ENCODE results near the gene CCSAP. TPM values are rescaled to one million over a fixed set of nuclear protein-coding genes. Genes with fewer than 3 reads are reported as not detected.

Gene CCSAP
- total RNA-seq, 1 donor from 2014 or later, result 6.4 TPM

DNA sequence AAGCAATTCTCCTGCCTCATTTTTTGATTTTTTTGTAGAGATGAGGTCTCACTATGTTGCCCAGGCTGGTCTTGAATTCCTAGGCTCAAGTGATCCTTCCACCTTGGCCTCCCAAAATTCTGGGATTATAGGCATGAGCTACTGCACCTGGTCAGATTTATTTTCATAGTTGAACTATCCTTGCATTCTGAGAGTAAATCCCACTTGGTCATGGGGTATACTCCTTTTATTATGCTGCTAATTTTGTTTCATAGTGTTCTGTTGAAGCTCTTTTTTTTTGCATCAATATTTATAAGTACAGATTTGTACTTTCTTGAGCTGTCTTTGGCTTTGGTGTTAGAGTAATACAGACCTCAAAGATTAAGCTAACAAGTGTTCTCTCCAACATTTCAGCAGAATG lies 12.8 kb upstream of the CCSAP start:
- ChIA-PET POLR2A (interaction anchor here (0.6 kb wide), 1 partner anchor 70 kb away, joined by 6 read pairs; no protein-coding TSS in a partner anchor), CTCF (no interaction called here)
- no peak overlapping the region for H3K4me3 Mint-ChIP-seq
- no peak for DNase-seq
- no peaks in the 10 kb centered on the region for H3K36me3 Mint-ChIP-seq (ENCODE audit: low read depth)
- H3K27me3 Mint-ChIP-seq, result peaks cover 55% of the 10 kb centered on the region
- no peak overlapping the region for H3K27ac Mint-ChIP-seq
- H3K4me1 Mint-ChIP-seq, result no peaks in the 10 kb centered on the region
- TF ChIP-seq, protein P1, sequence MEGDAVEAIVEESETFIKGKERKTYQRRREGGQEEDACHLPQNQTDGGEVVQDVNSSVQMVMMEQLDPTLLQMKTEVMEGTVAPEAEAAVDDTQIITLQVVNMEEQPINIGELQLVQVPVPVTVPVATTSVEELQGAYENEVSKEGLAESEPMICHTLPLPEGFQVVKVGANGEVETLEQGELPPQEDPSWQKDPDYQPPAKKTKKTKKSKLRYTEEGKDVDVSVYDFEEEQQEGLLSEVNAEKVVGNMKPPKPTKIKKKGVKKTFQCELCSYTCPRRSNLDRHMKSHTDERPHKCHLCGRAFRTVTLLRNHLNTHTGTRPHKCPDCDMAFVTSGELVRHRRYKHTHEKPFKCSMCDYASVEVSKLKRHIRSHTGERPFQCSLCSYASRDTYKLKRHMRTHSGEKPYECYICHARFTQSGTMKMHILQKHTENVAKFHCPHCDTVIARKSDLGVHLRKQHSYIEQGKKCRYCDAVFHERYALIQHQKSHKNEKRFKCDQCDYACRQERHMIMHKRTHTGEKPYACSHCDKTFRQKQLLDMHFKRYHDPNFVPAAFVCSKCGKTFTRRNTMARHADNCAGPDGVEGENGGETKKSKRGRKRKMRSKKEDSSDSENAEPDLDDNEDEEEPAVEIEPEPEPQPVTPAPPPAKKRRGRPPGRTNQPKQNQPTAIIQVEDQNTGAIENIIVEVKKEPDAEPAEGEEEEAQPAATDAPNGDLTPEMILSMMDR (IDR thresholded peaks at IDR 0.05), result no peak
- H3K9me3 Mint-ChIP-seq, result peaks cover 10% of the 10 kb centered on the region
- intact Hi-C loops (cut with micrococcal nuclease), result no loop called here
- ATAC-seq (ENCODE audit: low read depth), result no peak

DNA sequence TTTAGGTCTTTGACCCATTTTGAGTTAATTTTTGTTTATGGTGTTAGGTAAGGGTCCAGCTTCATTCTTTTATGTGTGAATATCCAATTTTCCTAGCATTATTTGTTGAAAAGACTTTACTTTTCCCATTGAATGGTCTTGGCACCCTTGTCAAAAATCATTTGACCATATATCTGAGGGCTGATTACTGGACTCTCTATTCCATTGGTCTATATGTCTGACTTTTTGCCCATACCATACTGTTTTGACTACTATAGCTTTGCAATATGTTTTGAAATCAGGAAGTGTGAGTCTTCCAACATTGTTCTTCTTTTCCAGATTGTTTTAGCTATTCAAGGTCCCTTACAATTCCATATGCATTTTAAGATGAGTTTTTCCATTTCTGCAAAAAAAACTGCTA lies 11.4 kb upstream of the CCSAP start:
- Mint-ChIP-seq H3K4me3 (no peak overlapping the region), H3K9me3 (peaks cover 10% of the 10 kb centered on the region), H3K27ac (no peak overlapping the region), H3K27me3 (peaks cover 45% of the 10 kb centered on the region), H3K36me3 (ENCODE audit: low read depth) (no peaks in the 10 kb centered on the region), H3K4me1 (no peaks in the 10 kb centered on the region)
- ATAC-seq (ENCODE audit: low read depth) (no peak), DNase-seq (no peak)
- TF ChIP-seq, protein P1 (IDR thresholded peaks at IDR 0.05), result no peak
- ChIA-PET POLR2A (no interaction called here), CTCF (no interaction called here)
- intact Hi-C loops (cut with micrococcal nuclease), result no loop called here

DNA sequence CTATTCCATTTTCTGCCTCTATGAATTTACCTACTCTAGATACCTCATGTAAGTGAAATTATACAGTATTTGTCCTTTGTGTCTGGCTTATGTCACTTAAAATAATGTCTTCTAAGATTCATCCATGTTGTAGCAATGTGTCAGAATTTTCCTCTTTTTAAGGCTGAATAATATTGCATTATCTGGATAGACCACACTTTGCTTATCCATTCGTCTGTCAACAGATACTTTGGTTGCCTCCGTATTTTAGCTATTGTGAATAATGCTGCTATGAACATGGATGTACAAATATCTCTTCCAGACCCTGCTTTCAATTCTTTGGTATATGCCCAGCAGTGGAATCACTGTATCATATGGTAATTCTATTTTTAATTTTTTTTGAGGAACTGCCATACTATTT lies 10.1 kb upstream of the CCSAP start:
- Mint-ChIP-seq H3K27me3 (peaks cover 34% of the 10 kb centered on the region), H3K4me1 (no peaks in the 10 kb centered on the region), H3K4me3 (no peak overlapping the region), H3K9me3 (peaks cover 10% of the 10 kb centered on the region), H3K27ac (no peak overlapping the region), H3K36me3 (ENCODE audit: low read depth) (no peaks in the 10 kb centered on the region)
- DNase-seq, result no peak
- ATAC-seq (ENCODE audit: low read depth), result no peak
- TF ChIP-seq, protein P1 (IDR thresholded peaks at IDR 0.05), result no peak
- intact Hi-C loops (cut with micrococcal nuclease), result no loop called here
- CTCF ChIA-PET, result no interaction called here
- POLR2A ChIA-PET, result no interaction called here

DNA sequence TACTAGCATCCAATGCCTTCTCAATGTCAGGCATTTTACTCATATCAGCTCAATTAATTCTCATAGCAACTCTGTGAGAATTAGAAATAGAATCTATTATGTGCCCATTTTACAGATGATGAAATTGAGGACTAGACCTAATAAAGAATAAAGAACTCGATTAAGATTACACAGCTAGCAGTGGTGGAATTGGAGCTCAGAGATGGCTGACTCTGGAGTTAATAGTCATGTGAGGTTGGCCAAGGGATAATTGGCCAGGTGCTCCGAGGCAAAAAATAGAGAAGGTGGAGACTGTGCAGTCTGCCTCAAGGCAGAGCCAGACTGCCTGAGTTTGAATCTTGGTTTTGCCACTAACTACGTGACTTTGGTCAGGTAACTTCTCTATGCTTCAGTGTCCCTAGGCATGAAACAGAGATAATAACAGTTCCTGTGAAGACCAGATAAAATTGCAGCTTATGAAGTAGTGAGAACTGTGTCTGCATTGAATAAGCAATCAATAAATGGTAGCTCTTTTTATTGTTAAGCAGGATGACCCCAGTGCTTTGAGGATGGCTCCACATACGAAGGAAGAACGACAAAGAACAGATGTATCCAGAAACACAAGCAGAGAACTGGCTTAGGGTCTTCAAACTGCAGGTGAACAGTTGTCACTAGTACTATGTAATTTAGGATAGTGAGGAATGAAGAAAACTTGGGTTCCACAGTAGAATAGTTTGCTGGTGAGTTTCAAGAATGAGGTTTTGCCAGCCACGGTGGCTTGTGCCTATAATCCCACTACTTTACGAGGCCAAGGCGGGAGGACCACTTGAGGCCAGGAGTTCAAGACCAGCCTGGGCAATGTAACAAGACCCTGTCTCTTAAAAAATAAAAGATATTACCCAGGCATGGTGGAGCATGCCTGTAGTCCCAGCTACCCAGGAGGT lies 6.9 kb upstream of the CCSAP start:
- Mint-ChIP-seq H3K4me3 (no peak overlapping the region), H3K4me1 (no peaks in the 10 kb centered on the region), H3K27ac (no peak overlapping the region), H3K9me3 (peaks cover 2% of the 10 kb centered on the region), H3K36me3 (ENCODE audit: low read depth) (no peaks in the 10 kb centered on the region), H3K27me3 (peaks cover 27% of the 10 kb centered on the region)
- TF ChIP-seq, protein P1 (IDR thresholded peaks at IDR 0.05), result no peak
- POLR2A ChIA-PET, result no interaction called here
- no peak for DNase-seq
- ATAC-seq (ENCODE audit: low read depth), result no peak
- CTCF ChIA-PET, result interaction anchor here (1.0 kb wide), 1 partner anchor 92 kb away, joined by 3 read pairs; no protein-coding TSS in a partner anchor
- intact Hi-C loops (cut with micrococcal nuclease), result no loop called here

DNA sequence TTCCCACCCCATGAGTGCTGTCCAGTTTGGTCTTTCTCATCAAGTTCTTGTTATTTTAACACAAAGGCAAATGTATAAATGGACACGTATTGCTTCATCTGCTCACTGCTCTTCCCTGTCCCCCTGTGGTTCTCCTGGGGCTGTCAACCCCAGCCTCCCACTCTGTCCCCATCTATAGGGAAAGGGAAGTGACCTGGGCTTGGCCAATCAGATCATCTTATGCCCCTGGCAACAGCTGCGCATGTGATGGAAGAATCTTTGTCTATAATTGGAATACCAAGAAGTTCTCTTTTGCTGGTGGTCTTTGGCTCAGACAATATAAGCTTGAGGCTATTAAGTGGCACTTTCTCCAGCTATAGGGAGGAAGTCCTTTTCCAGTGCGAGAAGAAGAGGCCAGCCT lies 4.7 kb upstream of the CCSAP start:
- ATAC-seq (ENCODE audit: low read depth) (no peak), DNase-seq (no peak)
- peaks cover 2% of the 10 kb centered on the region for H3K36me3 Mint-ChIP-seq (ENCODE audit: low read depth)
- peaks cover 5% of the 10 kb centered on the region for H3K4me1 Mint-ChIP-seq
- peaks cover 26% of the 10 kb centered on the region for H3K27me3 Mint-ChIP-seq
- no peak overlapping the region for H3K4me3 Mint-ChIP-seq
- no peak overlapping the region for H3K27ac Mint-ChIP-seq
- TF ChIP-seq, protein P1 (IDR thresholded peaks at IDR 0.05), result no peak
- ChIA-PET CTCF (no interaction called here), POLR2A (no interaction called here)
- intact Hi-C loops (cut with micrococcal nuclease), result no loop called here
- H3K9me3 Mint-ChIP-seq, result no peaks in the 10 kb centered on the region
